Measurements from ENCODE around the gene RBM23. TPM values are rescaled to one million over a fixed set of nuclear protein-coding genes. Genes with fewer than 3 reads are reported as not detected.

Gene RBM23
- total and polyA plus RNA-seq, 9 of the 15 experiments (the other 6 are each of a cell fraction or from before 2014, with no cell fraction given): 46.0 to 102 (median 58.5) TPM

GRCh38 chr14:22898302-22899090, 20.5 kb downstream of the RBM23 start:
- DNase-seq (ENCODE audit: extremely low read depth in 1 of 4, low spot score in 3 of 4) (peak in 2 of 4 experiments; percentile 24 to 68), ATAC-seq (peak; percentile 56), FAIRE-seq (peak; percentile 82)
- Histone ChIP-seq H3K36me3 (ENCODE audit: control insufficient read depth, insufficient read depth, low read length) (peaks cover 41% of the 10 kb centered on the region), H2AFZ (ENCODE audit: low read depth, low read length) (0 out of 2 replicates have a peak overlapping the region, but pooled peaks have one; percentile 19), H3K9ac (ENCODE audit: insufficient read depth in 1 of 2, low read depth in 2 of 2, low read length in 2 of 2) (peak overlapping the region in 1 of 2 experiments; percentile 21; a peak in 1 of 4 replicates), H3K27ac (ENCODE audit: extremely low read depth, low read depth, low read length) (peak overlapping the region; percentile 65), H3K4me1 (replicated peaks in 1 of 2; ENCODE audit: control insufficient read depth in 2 of 2, insufficient read depth in 2 of 2, low read length in 2 of 2) (peaks cover 5 to 39% of the 10 kb centered on the region in 2 experiments; a peak in 2 of 5 replicates), H3K79me2 (ENCODE audit: control insufficient read depth, insufficient read depth, low read length) (no peaks in the 10 kb centered on the region), H3K9me3 (replicated peaks; ENCODE audit: control insufficient read depth, insufficient read depth, low read depth, low read length) (no peaks in the 10 kb centered on the region), H3K27me3 (ENCODE audit: control insufficient read depth in 2 of 2, insufficient read depth in 2 of 2, low read length in 2 of 2) (no peaks in the 10 kb centered on the region), H3K4me2 (ENCODE audit: insufficient read depth, low read length) (peak overlapping the region; percentile 23; the same call in 1 of the 2 replicates), H3K9me1 (ENCODE audit: control insufficient read depth, insufficient read depth, low read length) (no peaks in the 10 kb centered on the region), H4K20me1 (replicated peaks; ENCODE audit: control insufficient read depth, insufficient read depth, low read length) (no peaks in the 10 kb centered on the region), H3K4me3 (no peak overlapping the region)
- ChIA-PET POLR2A (interaction anchor here (0.6 to 1.0 kb wide), 4 partner anchors 12 to 309 kb away, joined by 3 to 5 read pairs (median 4); no protein-coding TSS in a partner anchor), CTCF (ENCODE audit: low intra/inter-chr PET ratio) (interaction anchor here (0.8 to 1.4 kb wide), 2 partner anchors 26 to 121 kb away, joined by 3 to 5 read pairs; no protein-coding TSS in a partner anchor)
- no TSS peak for BruUV-seq (replicated peaks)
- intact Hi-C loops (cut with micrococcal nuclease) (loop anchor here (1.0 kb wide), 1 partner anchor 76 kb away; no protein-coding TSS in a partner anchor), in situ Hi-C loops (cut with MboI) (no loop called here)
- WGBS (ENCODE audit: insufficient coverage, low coverage, missing lambda C conversion rate): 25% methylated on average over 8 of the region's 8 CpGs
- TF ChIP-seq CREB5 (CRISPR knock-in tag; IDR thresholded peaks at IDR 0.05) (no peak), POU5F1 (IDR thresholded peaks at IDR 0.05; ENCODE audit: borderline replicate concordance, low read depth, low read length, partially characterized antibody) (no peak), ZNF431 (CRISPR knock-in tag; IDR thresholded peaks at IDR 0.05) (no peak), POLR2A (conservative IDR thresholded peaks at IDR 0.05) (no peak), KAT2B (IDR thresholded peaks at IDR 0.05; ENCODE audit: low read depth, low read length) (no peak), CCAR2 (IDR thresholded peaks at IDR 0.05; ENCODE audit: low read depth, low read length) (no peak), RBBP5 (IDR thresholded peaks at IDR 0.05; ENCODE audit: borderline replicate concordance, insufficient read depth, low read length, poor library complexity, severe bottlenecking) (no peak), DMBX1 (CRISPR knock-in tag; IDR thresholded peaks at IDR 0.05; ENCODE audit: borderline replicate concordance) (no peak), HOMEZ (CRISPR knock-in tag; IDR thresholded peaks at IDR 0.05) (no peak), NCOA4 (IDR thresholded peaks at IDR 0.05; ENCODE audit: partially characterized antibody) (no peak), RBM39 (optimal IDR thresholded peaks at IDR 0.05; ENCODE audit: low read depth, low read length) (no peak), STAG1 (CRISPR knock-in tag; IDR thresholded peaks at IDR 0.05; ENCODE audit: borderline replicate concordance) (no peak), HDAC1 (IDR thresholded peaks at IDR 0.05) (no peak), CHD2 (IDR thresholded peaks at IDR 0.05; ENCODE audit: low read depth, low read length) (no peak), SMARCC2 (IDR thresholded peaks at IDR 0.05; ENCODE audit: low read depth) (0 out of 2 replicates have a peak, but pooled peaks have one; percentile 38), TEAD1 (CRISPR knock-in tag; IDR thresholded peaks at IDR 0.05) (no peak), RBM15 (IDR thresholded peaks at IDR 0.05; ENCODE audit: insufficient read depth, low read length) (no peak)
- TF ChIP-seq, protein P1, sequence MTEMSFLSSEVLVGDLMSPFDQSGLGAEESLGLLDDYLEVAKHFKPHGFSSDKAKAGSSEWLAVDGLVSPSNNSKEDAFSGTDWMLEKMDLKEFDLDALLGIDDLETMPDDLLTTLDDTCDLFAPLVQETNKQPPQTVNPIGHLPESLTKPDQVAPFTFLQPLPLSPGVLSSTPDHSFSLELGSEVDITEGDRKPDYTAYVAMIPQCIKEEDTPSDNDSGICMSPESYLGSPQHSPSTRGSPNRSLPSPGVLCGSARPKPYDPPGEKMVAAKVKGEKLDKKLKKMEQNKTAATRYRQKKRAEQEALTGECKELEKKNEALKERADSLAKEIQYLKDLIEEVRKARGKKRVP (CRISPR knock-in tag; IDR thresholded peaks at IDR 0.05): no peak

Data from K562 (cell line).